GM19455 (cell line): ENCODE data around the gene PRICKLE2.

ENCODE experiments used
- ATAC-seq: cut with Tn5 transposase; IDR thresholded peaks from one replicate; pipeline ENCODE4 v1.9.1; 2021; ENCODE audit not compliant: unreplicated experiment

PRICKLE2 gene

DNA sequence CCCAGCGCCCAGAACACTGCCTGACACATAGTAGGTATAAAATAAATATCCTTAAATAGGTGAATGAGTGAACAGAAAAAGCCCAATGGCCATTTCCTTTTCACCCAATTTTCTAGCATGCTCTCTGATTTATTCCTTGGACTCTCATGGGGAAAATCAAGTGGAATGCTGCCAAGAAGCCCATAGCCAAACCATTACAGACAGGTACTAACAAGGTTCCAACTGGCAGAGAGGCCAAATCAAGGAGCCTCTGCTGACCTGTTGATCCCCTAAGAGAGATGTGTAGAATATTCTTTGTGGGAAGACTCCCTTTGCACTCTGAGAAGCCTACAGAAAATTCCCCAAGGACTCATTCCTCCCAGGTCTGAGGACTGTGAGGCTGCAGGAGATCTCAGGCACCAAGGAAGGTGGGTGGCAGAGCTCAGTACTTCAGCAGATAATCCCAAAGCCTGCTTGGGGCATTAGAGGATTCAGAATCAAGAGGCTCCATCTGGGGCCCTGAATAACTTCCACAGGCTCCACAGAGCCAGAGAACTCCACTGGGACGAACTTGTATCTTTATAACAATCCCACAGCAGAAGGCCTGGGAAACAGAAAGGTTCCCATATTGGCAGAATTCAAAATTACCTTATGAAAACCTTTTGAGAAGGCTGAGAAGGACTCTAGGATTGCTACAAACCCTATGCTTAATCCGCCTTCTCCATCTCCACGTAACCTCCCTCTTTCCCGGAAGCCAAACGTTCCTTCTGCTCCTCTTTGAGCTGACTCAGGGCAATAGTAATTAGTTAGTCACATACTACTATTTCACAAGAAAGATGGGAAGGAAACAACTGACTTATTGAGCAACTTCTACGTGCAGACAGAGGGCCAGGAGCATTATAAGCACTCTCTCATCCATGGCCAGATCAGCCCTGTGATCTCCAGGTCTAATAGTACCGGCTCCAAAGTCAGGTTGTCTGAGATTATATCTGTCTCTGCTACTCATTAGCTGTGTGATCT lies 34.5 kb downstream of the PRICKLE2 start:
- no peak for ATAC-seq

- no peak for ATAC-seq
Measured at GRCh38 chr3:64188810-64189560, 36.3 kb downstream of the PRICKLE2 start.

DNA sequence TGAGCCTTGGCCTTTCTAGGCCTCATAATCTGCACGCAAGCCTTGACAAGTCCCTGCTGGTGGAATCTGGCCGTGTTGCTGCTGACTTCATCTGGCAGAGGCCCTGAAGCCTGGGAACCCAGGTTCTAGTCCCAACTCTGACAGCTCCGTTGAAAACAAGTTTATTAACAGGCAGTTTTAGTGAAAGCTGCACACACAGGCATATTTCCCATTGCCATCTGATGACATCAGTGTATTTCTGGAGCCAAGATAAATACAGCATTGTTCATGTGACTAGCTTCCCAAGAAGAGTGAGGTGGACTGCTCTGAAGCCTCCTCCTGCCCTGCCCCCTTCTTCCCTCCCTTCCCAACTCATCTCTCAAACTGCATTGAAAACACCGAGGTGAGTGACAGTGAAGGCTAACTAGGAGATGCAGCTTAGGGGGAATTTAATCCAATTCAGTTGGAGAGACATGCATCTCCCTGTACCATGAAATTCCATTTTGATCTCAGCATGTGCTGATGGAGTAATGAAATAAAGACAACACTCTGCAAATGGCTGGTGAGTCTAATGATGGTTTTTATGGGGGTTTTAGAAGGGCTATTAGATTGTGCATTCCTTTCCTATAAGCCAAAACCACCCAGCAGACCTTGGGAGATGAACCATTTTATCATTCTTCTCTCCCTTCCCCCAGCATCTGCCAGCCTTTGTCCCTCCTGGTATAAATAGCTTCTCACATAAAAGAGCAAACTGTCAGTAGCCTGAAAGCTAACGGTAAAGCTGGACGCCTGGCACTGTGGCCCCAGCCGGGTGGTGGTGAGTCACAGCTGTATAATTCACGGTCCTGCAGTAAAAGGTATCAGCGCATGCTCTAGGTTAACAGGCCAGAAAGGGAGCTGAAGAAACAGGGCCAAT lies 38.0 kb downstream of the PRICKLE2 start:
- ATAC-seq = no peak

DNA sequence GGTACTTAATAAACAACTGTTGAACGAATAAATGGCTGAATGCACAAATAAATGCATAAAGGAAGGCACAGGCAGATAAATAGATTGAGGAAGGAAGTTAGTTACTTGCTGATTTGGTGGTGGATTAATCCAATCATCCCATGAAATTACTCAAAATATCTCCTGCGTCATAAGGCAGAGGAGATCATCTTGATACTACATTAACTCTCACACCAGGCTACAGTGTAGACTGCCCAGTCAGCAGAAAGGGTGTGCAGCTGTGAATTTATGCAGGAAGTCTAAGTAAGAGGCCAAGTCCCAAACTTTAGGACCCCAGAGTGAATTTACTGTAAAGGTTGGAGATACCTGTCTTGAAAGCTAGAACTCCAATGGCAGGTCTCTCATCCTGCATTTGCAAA lies 38.6 kb downstream of the PRICKLE2 start:
- no peak for ATAC-seq

GRCh38 chr3:64185436-64185835 lies 39.8 kb downstream of the PRICKLE2 start:
- ATAC-seq = no peak

DNA sequence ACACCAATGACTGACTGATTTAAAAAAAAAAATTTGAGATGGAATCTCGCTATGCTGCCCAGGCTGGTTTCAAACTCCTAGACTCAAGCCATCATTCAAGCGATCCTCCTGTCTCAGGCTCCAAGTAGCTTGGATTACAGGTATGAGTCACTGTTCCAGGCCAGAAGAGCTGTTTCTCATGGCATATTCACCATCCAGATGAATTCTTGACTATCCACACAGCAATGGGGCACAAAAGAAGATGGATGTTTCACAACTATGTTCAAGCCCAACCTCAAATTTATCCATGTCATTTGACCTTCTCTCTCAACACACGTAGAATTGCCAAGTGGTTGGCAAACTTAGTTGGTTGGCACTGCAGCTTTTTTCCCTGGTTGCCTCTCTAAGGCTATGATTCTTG lies 40.6 kb downstream of the PRICKLE2 start:
- ATAC-seq = no peak

DNA sequence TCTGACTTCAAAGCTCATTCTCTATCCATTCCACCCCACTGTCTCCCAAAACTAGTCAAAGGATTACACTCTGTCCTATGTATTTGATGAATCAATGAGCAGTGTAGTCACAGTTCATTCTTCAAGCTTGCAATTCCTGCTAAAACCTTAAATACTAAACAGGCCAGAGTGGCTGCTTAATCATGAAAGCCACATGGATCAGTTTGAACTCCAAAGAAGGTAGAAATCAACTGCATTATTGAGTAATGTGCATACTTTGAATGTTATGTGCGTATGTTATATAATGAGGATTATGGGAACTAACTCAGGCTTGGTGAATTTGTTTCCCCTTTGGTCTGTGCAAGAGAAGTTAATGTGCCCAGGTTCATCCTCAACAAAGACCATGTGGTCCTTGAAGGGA lies 45.4 kb downstream of the PRICKLE2 start:
- no peak for ATAC-seq

GRCh38 chr3:64179249-64179648 lies 46.0 kb downstream of the PRICKLE2 start:
- ATAC-seq = no peak

DNA sequence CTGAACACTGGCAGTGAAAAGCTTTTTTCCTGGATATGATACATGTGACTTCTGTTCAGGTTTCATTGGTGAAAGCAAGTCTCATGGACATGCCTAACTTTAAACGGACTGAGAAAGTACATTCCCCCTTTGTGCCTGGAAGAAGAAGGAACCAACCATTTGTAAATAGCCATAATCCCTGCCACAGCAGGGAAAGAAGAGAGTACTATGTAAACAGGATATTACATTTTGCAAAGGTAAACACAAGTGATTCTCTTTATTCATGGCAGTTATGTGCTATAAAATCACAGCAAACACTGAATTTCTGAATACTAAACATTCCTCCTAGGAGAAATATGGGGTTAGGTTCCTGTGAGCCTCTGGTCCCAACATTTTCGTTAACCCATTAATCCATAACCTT lies 46.8 kb downstream of the PRICKLE2 start:
- ATAC-seq = no peak

GRCh38 chr3:64176461-64176996 lies 48.7 kb downstream of the PRICKLE2 start:
- peak; percentile 87 for ATAC-seq

- no peak for ATAC-seq
Measured at GRCh38 chr3:64174328-64174727, 50.9 kb downstream of the PRICKLE2 start.

- no peak for ATAC-seq
Measured at GRCh38 chr3:64173563-64173962, 51.7 kb downstream of the PRICKLE2 start.

GRCh38 chr3:64170270-64170669 lies 55.0 kb downstream of the PRICKLE2 start:
- no peak for ATAC-seq

DNA sequence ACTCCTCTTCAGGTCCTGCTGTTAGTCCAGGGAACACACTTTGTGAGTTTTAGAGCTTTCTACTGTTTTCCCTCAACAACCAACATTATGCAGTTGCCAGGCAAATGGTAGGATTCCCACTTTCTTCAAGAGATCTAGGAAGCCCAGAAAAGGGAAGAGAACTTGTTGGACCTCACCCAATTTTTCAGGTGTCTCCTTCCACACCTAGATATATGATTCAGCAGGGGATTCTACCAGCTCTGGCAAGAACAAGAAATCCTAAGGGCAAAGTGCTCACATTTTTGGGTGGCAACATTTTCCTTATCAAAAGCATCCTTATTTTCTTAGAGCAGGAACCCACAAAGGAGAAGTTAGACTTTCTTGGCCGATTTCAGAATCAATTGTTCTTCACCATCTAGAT lies 57.4 kb downstream of the PRICKLE2 start:
- ATAC-seq = no peak

DNA sequence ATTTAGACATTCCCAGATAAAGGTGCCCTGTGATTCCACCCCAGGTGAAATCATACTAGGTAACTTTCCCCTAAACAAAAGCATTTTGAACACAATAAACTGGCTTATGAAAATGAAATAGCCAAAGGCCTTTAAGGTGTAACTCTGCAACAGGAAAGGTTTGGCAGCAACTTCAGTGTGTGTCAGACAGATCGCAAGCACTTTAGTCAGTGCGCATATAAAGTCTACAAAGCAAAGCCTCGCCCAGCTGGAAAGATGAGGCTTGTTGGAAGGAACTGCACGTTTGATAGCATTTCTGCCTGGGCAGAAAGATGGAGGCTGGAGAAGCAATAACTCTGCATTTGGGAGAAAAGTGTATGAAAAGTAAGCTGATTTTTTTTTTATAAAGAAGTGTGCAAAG lies 57.9 kb downstream of the PRICKLE2 start:
- ATAC-seq = no peak

GRCh38 chr3:64166584-64167162 lies 58.6 kb downstream of the PRICKLE2 start:
- ATAC-seq = no peak

GRCh38 chr3:64164349-64164748 lies 60.9 kb downstream of the PRICKLE2 start:
- no peak for ATAC-seq

DNA sequence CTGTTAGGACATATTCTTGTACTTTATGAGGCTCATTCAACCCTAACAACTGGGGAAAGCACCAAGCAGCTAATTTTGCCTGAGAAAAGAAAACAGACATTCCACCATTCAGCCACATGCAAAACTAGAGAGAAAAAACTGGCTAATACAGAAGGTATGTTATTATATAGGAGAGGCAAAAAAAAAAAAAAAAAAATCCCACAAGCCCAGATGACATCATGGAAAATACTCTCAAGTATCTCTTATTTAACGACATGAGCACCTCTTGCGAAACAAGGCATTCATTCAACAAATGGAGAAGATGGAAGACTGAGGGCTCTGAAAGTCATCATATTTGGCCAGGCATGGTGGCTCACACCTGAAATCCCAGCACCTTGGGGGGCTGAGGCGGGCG lies 61.5 kb downstream of the PRICKLE2 start:
- ATAC-seq = no peak

DNA sequence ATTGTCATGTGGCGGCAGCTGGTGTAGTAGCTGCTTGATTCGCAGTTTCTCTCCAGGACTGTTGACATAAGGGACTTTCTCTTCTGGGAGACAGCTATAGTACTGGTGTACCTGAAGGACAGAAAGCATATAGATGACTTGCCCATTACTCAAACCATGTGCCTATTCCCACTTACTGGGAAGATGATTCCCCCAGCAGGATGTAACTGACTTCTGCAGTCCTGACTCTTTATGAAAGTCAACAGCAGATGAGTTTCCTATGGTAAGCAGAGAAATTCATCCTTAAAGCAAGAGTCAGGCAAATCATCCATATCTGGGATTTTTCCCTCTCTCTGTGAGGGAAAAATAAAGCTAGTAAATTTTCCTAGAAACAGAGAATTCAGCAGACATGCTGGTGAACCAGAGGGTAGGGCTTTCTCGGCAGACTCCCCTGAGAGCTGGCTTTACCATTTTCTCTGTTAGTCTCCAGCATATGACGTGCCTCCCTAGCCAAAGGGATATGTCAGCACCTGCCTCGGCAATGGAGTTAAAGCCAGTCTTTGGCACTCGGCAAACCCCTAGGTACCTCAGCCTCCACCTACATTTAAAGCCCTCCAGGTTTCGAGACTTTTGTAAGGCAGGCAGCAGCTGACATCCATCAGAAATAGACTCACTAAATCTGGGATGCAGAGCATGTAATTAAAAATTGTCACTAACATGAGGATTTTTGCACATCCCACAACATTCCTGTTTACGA lies 62.1 kb downstream of the PRICKLE2 start:
- ATAC-seq = no peak

DNA sequence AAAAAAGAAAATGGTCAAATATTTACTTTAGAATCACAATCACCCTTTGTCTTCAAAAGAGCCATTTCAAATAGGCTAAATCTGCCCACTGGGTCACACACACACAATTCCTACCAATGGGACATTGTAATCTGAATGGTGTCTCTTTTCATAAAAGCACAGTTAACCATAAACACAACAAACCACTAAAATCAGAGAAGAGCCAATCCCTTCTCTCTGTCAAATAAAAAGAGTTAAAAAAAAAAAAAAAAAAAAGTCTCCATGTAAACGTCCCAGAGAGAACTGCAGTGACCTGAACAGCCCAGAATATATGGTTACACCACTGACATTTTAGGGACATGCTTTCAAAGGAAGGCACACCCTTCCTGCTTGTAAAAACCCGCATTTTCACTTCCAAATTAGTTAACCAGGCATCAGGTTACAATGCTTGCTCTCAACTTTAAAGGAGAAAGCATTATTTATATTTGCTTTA lies 63.7 kb downstream of the PRICKLE2 start:
- no peak for ATAC-seq
